Stimulated activated CD4-positive, alpha-beta T cell treated with anti-CD3 and anti-CD28 coated beads, Interleukin-15, amount 100 ng/mL, for 1 hour (primary cell): ENCODE results near the gene PDGFRB.
"Not testable (repeated sequence)": the region's sequence is repeated elsewhere in the genome, so short reads cannot be mapped to it uniquely, and the experiment has no call there.

Experiments
- DNase-seq, 2 donors: peaks; one replicate each; pipeline ENCODE4 v3.0.0-alpha.2; 2020; ENCODE audit warnings: low read depth in 1 of 2, low spot score in 1 of 2

Gene PDGFRB

DNA sequence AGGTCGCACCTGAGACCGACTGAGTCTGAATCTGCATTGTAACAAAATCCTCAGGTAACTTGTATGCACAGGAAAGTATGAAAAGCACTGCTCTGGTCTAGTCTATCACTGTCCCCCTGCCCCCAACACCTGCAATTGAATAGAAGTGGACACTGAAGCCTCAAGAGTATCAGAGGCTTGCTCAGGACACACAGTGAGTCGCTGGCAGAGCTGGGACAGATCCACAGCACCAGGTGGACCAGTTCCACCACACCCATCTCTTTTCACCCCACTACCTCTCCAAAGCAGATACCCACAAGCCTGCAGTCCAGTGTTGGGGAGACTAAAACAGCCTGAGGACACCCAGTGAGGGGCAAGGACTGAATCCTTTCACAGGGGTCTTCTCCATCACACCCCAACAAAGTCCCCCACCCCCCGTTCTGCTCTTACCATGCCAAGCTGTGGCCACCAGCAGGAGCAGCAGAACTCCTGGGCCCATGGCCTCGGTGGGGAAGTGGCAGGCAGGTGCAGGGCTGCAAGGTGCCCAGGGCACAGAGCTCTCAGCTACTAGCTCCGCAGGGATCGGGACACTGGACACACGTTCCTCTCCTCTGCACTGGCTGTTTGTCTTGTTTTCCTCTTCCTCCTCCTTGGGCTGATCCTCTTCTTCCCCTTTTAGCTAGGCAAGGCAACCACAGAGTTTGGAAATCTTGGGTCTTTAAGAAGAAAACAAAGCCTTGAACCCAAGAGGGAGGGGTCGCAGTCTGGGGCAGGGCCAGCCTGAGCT is 69.5 kb downstream of the PDGFRB start, which contains the start of gene CSF1R:
Gene CSF1R (minus strand): TSS at position 605 of the 766 bp plus-strand sequence. CDS start 127 bp downstream, at position 478.
- DNase-seq = no peak

DNA sequence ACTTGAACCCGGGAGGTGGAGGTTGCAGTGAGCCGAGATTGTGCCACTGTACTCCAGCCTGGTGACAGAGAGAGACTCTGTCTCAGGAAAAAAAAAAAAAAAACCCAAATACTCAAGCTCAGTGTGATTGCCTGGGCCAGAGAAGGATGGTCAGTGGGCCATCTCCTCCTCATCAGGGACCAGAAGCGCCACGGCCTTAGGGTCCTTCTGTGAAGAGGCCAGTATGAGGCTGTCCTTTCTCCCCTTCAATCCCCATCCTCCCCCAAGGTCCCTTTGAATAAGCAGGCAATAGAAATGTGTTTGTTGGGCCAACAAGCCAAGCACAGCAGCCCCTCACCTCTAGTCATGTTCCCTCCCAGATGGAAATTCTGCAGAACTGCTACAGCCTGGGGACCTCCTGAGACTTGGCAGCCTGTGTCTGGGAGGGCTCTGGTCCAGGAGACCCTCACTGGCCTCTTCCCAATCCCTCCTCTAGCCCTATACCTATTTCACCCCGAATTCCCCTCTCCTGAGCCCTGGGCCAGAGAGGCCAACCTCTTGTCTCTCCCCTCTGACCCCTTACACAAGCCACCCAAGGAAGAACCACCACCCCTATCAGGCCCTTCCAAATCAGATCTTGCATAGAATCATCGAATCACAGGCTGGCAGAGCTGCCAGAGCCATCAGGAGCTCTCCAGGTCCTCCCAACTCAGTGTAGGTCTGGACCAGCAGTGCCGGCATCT is 70.3 kb downstream of the PDGFRB start:
- no peak for DNase-seq

DNA sequence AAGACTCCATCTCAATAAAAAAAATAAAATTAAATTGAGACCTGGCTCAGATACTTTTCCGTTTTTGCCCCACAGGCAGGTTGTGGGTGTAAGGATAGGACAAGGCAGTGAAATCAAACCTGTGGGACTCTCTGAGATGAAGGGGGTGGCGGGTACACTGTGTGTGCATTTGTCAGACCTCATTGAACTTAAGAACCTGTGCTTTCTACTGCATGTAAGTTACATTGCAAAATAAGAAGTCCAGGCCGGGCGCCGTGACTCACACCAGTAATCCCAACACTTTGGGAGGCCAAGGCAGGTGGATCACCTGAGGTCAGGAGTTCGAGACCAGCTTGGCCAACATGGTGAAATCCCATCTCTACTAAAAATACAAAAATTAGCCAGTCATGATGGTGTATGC is 70.9 kb downstream of the PDGFRB start:
- DNase-seq = not testable (repeated sequence)

DNA sequence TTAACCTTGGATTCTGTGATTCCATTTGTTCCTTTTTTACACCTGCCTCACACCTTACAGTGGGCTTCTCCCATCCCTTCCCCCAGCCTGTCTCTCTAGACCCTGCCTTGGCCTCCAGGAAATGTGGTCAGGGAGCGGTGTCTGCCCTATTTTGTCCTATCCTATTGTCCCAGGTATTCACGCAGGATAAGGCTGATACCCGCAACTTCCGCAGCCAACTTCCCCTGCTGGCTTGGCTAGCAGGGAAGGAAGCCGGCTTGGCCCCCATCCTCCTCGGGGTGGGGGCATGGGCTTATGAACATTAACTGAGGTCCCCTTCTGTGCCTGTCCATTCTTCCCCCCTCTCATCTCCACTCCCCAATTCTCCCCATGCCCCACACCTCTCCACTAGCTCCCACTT is 72.8 kb downstream of the PDGFRB start:
- no peak for DNase-seq

DNA sequence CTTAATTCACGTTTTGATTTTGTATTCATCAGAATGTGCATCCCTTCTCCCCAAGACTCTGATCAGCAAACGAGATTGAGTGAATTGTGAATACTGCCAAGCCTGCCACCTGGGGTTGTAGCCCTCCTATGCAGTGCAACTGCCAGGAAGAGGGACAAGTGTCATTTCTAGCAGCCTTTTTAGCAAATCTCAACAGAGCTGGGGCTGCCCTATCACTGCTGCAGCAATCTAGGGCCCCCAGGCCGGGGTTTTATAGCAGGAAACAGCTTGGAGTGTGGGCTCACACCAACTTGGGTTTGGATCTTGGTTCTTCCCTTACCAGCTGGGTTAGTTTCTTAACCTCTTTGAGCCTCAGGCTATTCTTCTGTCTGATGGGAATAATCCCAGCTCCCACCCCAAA is 73.3 kb downstream of the PDGFRB start:
- DNase-seq = no peak

DNA sequence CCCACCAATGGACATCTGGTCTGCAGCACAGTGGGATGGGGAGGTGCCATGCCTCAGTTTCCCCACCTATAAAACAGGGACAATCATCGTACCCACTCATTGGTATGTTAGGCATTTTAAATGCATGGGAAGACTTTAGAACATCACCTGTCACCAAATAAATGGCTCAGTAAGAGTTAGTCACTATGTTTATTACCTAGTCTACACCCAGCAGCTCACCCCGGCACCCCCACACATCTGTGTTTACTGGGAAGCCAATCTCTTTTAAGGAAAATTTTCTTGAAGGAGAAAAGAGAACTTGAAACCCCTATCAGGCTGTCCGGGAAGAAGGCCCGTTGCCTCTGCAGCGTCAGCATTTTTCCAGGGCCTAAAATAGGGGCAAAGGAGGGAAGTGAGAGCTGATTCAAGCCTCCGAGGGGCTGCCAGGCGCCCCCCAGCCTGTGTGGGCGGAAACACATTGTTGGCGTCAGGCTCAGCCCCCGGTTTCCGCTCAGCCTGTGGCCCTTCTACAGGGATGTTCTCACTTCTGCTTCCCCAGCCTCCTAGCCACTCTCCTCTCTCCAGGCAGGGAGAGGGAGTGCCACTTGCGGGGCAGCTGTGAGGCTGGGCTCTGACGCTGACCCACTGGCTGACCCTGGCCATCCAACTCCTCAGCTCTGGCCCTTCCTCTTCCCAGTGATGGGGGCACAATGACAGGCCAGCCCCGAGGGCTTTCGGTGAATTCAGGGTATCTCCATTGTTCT is 73.9 kb downstream of the PDGFRB start:
- no peak for DNase-seq

DNA sequence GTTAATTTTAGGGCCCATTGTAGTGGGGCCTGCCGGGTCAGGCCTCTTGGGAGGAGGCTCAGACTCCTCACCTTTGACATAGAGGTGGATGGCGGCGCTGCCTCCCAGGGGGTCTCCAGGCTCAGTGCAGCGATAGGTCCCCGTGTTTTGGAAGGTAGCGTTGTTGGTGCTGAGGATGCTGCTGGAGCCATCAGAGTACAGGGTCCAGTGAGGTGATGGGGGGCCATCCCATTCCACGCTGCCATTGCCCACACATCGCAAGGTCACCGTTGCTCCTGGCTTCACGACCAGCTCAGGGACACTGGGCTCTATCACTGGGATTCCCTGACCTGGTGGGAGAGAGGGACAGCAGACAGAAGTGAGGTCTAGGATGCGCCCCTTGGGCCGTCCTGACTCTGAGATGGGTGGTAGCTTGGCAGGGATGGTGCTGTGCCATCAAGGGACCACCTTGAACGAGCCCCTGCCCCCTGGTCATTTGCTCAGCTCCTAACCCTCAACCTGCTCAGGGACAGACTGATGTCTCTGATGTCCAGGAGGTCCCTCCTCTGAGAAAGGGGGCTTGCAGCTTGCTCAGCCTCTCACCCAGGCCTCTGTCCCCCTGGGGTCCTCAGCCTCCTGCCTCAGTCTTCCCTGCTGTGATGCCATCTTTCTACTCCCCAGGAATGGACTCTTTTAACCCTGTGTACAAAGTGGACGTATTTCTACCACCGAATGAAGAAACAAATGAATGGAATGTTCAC is 74.8 kb downstream of the PDGFRB start:
- no peak for DNase-seq

DNA sequence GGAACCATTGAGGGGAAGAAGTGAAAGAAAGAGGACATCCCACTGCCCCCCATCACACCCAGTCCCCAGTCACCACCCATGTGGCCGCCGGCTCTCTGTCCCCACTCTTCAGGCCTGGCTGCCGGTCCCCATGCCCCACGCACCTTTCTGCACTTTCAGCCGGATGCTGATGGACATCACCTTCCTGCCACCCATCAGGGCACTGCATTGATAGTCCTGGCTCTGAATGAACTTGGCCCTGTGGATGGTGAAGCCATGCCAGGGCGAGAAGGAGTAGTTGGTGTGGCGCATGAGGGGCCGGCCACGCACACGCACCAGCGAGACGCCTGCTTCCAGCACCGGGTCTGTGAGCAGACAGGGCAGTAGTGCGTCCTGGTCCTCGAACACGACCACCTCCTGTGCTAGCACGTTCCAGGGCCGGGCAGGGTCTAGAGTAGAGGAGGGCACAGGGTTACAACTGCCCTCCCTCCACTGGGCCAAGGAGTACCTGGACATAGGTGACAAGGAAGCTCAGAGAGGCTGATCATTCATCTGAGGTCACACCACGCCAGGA is 75.7 kb downstream of the PDGFRB start:
- no peak for DNase-seq

- no peak for DNase-seq
Observed at GRCh38 chr5:150078802-150079689, 76.6 kb downstream of the PDGFRB start.

GRCh38 chr5:150077996-150078801 is 77.4 kb downstream of the PDGFRB start:
- no peak for DNase-seq

GRCh38 chr5:150077060-150077459 is 78.6 kb downstream of the PDGFRB start:
- DNase-seq = no peak

GRCh38 chr5:150075806-150076205 is 79.8 kb downstream of the PDGFRB start:
- no peak for DNase-seq

- DNase-seq = no peak
Observed at GRCh38 chr5:150075233-150075632, 80.4 kb downstream of the PDGFRB start.

DNA sequence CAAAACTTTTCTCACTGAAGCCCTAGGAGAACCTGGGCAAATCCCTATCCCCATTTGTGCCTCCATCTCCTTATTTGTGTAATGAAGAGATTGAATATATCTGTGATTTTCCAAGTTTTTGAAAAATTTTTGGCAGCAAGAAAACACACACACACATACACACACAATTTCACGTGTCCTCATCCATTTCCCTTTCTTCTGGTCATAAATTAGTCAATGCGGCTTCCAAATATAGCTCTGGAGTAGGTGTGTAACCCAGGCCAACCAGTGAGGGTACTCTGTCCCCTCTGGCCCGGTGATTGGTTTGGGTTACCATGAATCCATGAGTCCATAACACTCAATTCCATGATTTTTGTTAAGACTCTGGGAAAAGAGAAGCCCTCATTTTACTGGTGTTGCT is 82.0 kb downstream of the PDGFRB start:
- DNase-seq = no peak

GRCh38 chr5:150073086-150073625 is 82.5 kb downstream of the PDGFRB start:
- no peak for DNase-seq

DNA sequence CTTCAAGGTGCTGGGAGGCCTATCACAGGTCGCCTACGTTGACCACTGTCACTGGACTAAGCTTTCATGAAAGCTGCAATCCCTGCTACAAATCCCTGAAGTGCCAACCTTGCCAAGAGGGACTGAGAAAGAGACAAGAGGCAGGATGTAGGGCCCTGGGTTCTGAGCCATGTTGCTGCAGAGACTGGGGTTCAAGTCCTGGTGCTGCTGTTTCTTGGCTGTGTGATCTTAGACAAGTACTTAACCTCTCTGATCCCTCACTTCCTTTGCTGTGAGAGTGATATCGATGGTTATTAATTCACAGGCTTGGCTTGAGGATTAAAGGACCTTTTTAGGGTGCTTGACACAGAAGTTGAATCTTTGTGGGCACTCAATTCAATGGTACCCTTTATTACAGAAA is 84.8 kb downstream of the PDGFRB start:
- no peak for DNase-seq

DNA sequence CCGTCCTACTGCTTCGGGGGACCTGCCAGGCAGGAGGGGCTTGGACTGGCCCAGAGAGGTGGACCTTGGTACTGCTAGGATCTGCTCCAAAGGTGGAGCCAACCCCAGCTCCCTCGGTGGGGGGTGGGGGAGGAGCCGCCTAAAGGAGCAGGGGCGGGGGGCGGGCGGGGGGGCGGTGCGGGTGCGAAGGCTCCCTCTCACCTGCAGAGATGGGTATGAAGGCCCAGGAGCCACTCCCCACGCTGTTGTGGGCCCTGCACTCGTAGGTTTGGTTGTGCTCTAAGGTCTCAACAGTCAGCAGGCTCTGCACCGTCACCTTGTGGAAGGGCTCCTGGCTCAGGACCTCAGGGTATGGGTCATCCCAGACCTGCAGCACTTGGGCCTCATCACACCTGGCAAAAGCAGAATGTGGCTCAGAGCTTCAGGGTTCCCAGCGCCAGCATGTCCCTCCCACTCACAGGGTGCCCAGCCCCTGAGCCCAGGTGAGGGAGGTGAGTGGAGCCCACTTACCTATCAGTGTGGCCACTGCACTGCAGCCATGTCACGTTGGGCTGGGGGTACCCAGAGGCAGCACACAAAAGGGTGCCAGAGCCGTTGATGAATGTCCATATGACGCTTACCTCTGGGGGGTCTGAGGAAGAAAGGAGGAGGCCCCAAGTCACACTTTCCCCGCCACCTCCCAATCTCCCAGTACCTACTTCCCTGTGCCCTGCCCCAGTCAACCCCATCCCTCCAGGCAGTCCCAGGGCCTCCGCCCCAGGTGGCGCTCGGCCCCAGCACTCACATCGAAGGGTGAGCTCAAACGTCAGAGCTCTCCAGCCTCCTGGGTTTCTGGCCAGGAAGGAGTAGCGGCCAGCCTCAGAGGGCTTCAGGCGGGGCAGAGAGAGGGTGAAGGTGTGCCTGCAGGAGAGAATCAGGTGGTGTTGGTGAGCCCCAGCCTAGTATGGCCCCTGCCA is 85.7 kb downstream of the PDGFRB start:
- DNase-seq = no peak
